GM21390 (cell line): Measurements from ENCODE around the gene RFC5.
A peak's percentile ranks its signal among the peaks of the same experiment; 100 is the strongest.
"Not testable (repeated sequence)": the region's sequence is repeated elsewhere in the genome, so short reads cannot be mapped to it uniquely, and the experiment has no call there.

Experiments
- ATAC-seq: cut with Tn5 transposase; IDR thresholded peaks from one replicate; pipeline ENCODE4 v1.9.1; 2021; ENCODE audit not compliant: unreplicated experiment

RFC5 gene

GRCh38 chr12:118013283-118013682 lies 3.2 kb upstream of the RFC5 start:
- ATAC-seq, result no peak

- no peak for ATAC-seq
Measured at GRCh38 chr12:118015306-118015705, 1.2 kb upstream of the RFC5 start.

- ATAC-seq, result no peak
Measured at GRCh38 chr12:118015944-118016343, 559 bp upstream of the RFC5 start.

DNA sequence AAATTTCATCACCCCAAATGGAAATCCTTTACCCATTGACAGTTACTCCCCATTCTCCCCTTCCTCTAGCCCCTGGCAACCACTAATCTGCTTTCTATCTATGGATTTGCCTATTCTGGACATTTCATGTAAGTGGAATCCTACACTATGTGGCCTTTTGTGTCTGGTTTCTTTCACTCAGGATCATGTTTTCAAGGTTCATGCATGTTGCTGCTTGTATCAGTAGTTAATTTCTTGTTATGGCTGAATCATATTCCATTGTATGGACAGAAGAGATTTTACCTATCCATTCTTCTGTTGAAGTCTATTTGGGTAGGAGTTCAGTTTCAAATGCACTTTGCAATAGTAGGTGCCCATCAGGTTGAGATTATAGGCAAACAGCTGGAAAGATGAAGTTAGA lies 1.4 kb downstream of the RFC5 start:
- no peak for ATAC-seq

GRCh38 chr12:118020036-118020435 lies 3.5 kb downstream of the RFC5 start:
- ATAC-seq, result no peak

GRCh38 chr12:118022097-118022727 lies 5.7 kb downstream of the RFC5 start:
- not testable (repeated sequence) for ATAC-seq

- no peak for ATAC-seq
Measured at GRCh38 chr12:118022728-118023109, 6.2 kb downstream of the RFC5 start.

GRCh38 chr12:118023301-118023860 lies 6.9 kb downstream of the RFC5 start:
- no peak for ATAC-seq

DNA sequence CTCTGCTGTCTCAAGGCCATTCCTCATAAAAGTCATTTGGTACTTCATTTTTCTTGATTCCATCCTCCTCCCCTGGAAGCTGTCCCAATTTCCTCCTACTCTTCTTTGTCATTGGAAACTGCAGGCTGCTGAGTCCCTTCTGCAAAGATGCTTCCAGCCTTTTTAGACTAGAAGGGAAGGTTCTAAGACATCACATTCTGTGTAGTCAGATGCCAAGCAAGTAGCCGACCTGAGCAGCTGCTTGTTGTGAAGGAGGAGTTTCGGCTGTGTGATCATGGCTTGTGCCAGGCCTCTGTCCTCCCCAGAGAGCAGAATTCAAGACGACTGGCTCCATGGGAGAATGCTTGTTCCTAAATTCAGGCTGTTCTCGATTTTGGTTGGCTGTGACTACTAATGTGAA lies 8.7 kb downstream of the RFC5 start:
- ATAC-seq, result no peak

DNA sequence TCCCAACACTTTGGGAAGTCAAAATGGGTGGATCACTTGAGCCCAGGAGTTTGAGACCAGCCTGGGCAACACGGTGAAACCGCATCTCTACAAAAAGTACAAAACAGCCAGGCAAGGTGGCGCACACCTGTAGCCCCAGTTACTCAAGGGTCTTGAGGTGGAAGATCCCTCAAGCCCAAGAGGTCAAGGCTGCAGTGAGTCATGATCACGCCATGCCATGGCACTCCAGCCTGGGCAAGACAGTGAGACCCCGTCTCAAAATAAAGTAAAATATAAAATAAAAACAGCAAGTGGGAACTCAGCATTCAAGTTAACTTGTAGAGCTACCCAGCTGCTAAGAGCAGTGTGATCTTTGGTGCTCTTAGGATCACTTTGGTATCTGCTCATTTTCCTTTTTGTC lies 12.7 kb downstream of the RFC5 start:
- ATAC-seq, result no peak

DNA sequence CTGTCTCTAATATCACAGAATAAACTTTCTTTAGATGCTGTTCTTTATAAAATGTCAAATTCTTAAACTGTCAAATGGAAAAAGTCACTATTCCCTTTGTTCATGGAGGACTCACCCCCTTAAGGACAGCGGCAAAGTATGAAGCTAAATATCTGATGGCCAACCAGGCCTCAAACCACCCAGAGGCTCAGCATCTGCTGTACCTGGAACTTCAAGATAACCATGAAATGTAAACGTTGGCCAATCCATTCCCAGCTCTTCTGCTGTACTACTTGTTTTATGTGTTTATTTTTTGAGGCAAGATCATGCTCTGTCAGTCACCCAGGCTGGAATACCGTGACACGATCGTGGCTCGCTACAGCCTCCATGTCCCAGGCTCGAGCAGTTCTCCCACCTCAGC lies 15.7 kb downstream of the RFC5 start:
- ATAC-seq, result no peak

- no peak for ATAC-seq
Measured at GRCh38 chr12:118033323-118033722, 16.8 kb downstream of the RFC5 start.

- ATAC-seq, result no peak
Measured at GRCh38 chr12:118033902-118034301, 17.4 kb downstream of the RFC5 start.

- no peak for ATAC-seq
Measured at GRCh38 chr12:118034429-118035189, 18.1 kb downstream of the RFC5 start.

DNA sequence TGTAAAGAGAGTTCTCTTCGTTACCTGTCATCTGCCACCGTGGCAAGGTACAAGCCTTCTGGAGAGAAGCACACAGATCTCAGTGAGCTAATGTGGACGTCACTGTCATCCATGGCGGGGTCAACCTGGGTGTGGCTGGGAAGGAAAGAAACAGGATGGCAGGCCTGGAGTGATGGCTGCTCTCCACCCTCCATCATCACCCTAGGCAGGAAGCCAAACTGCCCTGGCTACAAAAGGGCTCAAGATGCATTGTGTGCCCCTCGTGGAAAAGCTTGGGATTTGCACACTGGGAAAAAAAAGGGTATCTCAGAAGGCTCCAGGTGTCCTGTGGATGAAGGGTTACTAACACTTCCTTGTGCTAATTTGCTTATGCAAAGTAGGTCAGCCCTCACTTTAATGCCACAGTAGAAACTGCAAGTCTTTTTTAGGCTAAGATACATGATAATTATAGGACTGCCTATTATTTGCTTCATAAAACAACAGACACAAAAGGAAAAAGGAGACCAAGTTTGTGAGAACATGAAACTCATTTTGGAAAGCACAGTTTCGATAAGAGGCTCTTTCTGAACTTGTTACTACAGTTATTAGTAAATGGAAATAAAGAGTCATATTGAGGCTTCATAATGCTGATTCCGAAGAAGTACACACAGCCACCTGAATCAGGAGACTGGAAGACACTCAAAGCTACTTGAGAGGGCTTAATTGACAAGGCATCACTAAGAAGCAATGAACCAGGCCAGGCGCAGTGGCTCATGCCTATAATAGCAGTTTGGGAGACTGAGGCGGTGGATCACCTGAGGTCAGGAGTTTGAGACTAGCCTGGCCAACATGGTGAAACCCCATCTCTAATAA lies 18.9 kb downstream of the RFC5 start:
- ATAC-seq, result peak; percentile 92

GRCh38 chr12:118036672-118037411 lies 20.3 kb downstream of the RFC5 start:
- no peak for ATAC-seq

GRCh38 chr12:118038137-118038536 lies 21.6 kb downstream of the RFC5 start:
- no peak for ATAC-seq

GRCh38 chr12:118042091-118042490 lies 25.6 kb downstream of the RFC5 start:
- ATAC-seq, result no peak

DNA sequence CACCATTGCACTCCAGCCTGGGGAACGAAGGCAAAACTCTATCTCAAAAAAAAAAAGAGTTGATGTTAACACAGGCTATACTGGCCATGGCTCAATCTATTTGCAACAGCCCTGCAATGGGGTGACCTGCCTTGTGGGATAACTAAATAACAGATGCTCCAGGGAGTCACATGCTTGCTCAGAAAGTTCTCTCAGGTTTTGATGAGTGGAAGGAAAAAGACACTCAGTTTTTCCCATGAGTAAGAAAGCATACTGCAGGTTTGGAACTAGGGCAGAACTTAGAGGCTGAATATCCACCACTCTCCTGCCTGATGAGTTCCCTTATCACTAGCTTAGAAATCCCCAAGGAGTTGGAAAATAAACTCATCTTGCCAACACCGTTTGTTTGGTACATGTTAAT lies 27.6 kb downstream of the RFC5 start:
- no peak for ATAC-seq

- ATAC-seq, result no peak
Measured at GRCh38 chr12:118044577-118044976, 28.1 kb downstream of the RFC5 start.

DNA sequence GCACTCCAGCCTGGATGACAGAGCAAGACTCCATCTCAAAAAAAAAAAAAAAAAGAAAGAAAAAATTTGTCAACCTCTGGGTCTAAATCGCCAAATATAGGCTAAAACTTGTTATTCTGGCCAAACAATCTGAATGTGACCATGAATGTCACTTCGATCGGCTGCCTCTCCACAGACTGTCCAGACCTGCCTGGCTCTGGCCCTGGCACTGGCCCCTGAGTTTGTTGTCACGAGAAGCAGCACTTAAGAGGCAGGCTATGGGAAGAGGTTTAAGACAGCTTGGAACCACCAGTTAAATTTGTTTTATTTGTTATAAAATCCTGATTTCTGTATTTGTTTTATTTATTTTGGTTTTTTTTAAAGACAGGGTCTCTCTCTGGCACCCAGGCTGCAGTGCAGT lies 29.9 kb downstream of the RFC5 start:
- no peak for ATAC-seq
